Glutamatergic neuron (in vitro differentiated cells): ENCODE measurements around the gene FKBP6. TPM values are rescaled to one million over a fixed set of nuclear protein-coding genes. Genes with fewer than 3 reads are reported as not detected.
"Not testable (repeated sequence)": the region's sequence is repeated elsewhere in the genome, so short reads cannot be mapped to it uniquely, and the experiment has no call there.

Experiments used
- DNase-seq: peaks from one replicate; pipeline ENCODE4 v3.0.0; 2022
- H3K27ac Mint-ChIP-seq: one replicate; pipeline ENCODE4 v1.8.0; 2020; ENCODE audit warnings: mild to moderate bottlenecking, mixed read lengths, inconsistent platforms; ENCODE audit not compliant: unreplicated experiment
- H3K27me3 Mint-ChIP-seq: one replicate; pipeline ENCODE4 v1.8.0; 2020; ENCODE audit warnings: mild to moderate bottlenecking, moderate library complexity, mixed read lengths, inconsistent platforms; ENCODE audit not compliant: unreplicated experiment
- H3K36me3 Mint-ChIP-seq: one replicate; pipeline ENCODE4 v1.8.0; 2020; ENCODE audit warnings: mild to moderate bottlenecking, mixed read lengths, inconsistent platforms; ENCODE audit not compliant: unreplicated experiment
- H3K4me1 Mint-ChIP-seq: one replicate; pipeline ENCODE4 v1.8.0; 2020; ENCODE audit warnings: mild to moderate bottlenecking, low read depth, mixed read lengths, inconsistent platforms; ENCODE audit not compliant: unreplicated experiment
- H3K4me3 Mint-ChIP-seq: one replicate; pipeline ENCODE4 v1.8.0; 2020; ENCODE audit warnings: mild to moderate bottlenecking, mixed read lengths, inconsistent platforms; ENCODE audit not compliant: unreplicated experiment
- H3K9me3 Mint-ChIP-seq: one replicate; pipeline ENCODE4 v1.8.0; 2020; ENCODE audit warnings: mild to moderate bottlenecking, moderate library complexity, mixed read lengths, inconsistent platforms; ENCODE audit not compliant: unreplicated experiment
- CTCF ChIP-seq: fragments of 200-600 bp; sonication (generic); IDR thresholded peaks from one replicate; pipeline ENCODE4 v1.5.0; 2021; ENCODE audit not compliant: partially characterized antibody, unreplicated experiment
- total RNA-seq: library from RNA; stranded (reverse); fragmentation: NEBNext Ultra II Directional; extraction: Animal tissue kit (Norgen Biotek cat#: 25700); gene quantifications from one replicate; pipeline ENCODE4 v1.2.1, GENCODE V29; 2021; ENCODE audit not compliant: unreplicated experiment

The FKBP6 gene
- total RNA-seq, 1 donor from 2014 or later = not detected

GRCh38 chr7:73358590-73359275 is 30.8 kb downstream of the FKBP6 start:
- no peak overlapping the region for H3K4me3 Mint-ChIP-seq
- H3K27ac Mint-ChIP-seq = no peak overlapping the region
- H3K4me1 Mint-ChIP-seq = peaks cover 3% of the 10 kb centered on the region

GRCh38 chr7:73359306-73359705 is 31.3 kb downstream of the FKBP6 start:
- TF ChIP-seq CTCF = no peak

More at GRCh38 chr7:73358590-73359275, 30.8 kb downstream of the FKBP6 start:
- Mint-ChIP-seq H3K36me3 (no peaks in the 10 kb centered on the region), H3K9me3 (peaks cover 8% of the 10 kb centered on the region), H3K27me3 (peaks cover 5% of the 10 kb centered on the region)
- no peak for DNase-seq
- no peak for TF ChIP-seq CTCF

GRCh38 chr7:73359746-73360375 is 31.9 kb downstream of the FKBP6 start:
- H3K27me3 Mint-ChIP-seq = peaks cover 5% of the 10 kb centered on the region

More at GRCh38 chr7:73359306-73359705, 31.3 kb downstream of the FKBP6 start:
- no peaks in the 10 kb centered on the region for H3K36me3 Mint-ChIP-seq
- H3K4me3 Mint-ChIP-seq = no peak overlapping the region
- H3K9me3 Mint-ChIP-seq = peaks cover 8% of the 10 kb centered on the region
- no peak for DNase-seq
- H3K27me3 Mint-ChIP-seq = peaks cover 5% of the 10 kb centered on the region
- peaks cover 3% of the 10 kb centered on the region for H3K4me1 Mint-ChIP-seq
- H3K27ac Mint-ChIP-seq = no peak overlapping the region

GRCh38 chr7:73360590-73360989 is 32.6 kb downstream of the FKBP6 start:
- not testable (repeated sequence) for DNase-seq, H3K27ac Mint-ChIP-seq, H3K27me3 Mint-ChIP-seq, H3K4me1 Mint-ChIP-seq, H3K9me3 Mint-ChIP-seq, H3K36me3 Mint-ChIP-seq, H3K4me3 Mint-ChIP-seq

More at GRCh38 chr7:73359746-73360375, 31.9 kb downstream of the FKBP6 start:
- Mint-ChIP-seq H3K4me3 (no peak overlapping the region), H3K27ac (no peak overlapping the region), H3K36me3 (no peaks in the 10 kb centered on the region), H3K4me1 (peaks cover 3% of the 10 kb centered on the region), H3K9me3 (peaks cover 8% of the 10 kb centered on the region)
- TF ChIP-seq CTCF = no peak
- no peak for DNase-seq

- no peak for TF ChIP-seq CTCF
- Mint-ChIP-seq H3K36me3 (no peaks in the 10 kb centered on the region), H3K27me3 (peaks cover 5% of the 10 kb centered on the region), H3K4me3 (no peak overlapping the region), H3K9me3 (peaks cover 8% of the 10 kb centered on the region), H3K27ac (no peak overlapping the region), H3K4me1 (peaks cover 2% of the 10 kb centered on the region)
- DNase-seq = no peak
Measured at GRCh38 chr7:73363225-73364005, 35.5 kb downstream of the FKBP6 start.
